Transverse colon (tissue), 3 donors: ENCODE measurements around the gene FREM2.

ENCODE experiments used
- POLR2A ChIP-seq: fragments of 450-650 bp; IDR thresholded peaks from one replicate; pipeline ENCODE4 v1.6.1; 2016; ENCODE audit warnings: antibody characterized with exemption, mild to moderate bottlenecking, moderate library complexity
- TF ChIP-seq, protein P1 (sequence below), 5 experiments: fragments of 200-600 bp in 3 of 5; fragments of 450-650 bp in 2 of 5; sonication (generic) in 3 of 5; IDR thresholded peaks; 1 replicate in 2 of 5; 2 replicates in 3 of 5; pipeline ENCODE4 v1.5.1; 2016 to 2017; ENCODE audit warnings: antibody characterized with exemption in 5 of 5, inconsistent platforms in 3 of 5, mild to moderate bottlenecking in 2 of 5, moderate library complexity in 1 of 5

DNA sequence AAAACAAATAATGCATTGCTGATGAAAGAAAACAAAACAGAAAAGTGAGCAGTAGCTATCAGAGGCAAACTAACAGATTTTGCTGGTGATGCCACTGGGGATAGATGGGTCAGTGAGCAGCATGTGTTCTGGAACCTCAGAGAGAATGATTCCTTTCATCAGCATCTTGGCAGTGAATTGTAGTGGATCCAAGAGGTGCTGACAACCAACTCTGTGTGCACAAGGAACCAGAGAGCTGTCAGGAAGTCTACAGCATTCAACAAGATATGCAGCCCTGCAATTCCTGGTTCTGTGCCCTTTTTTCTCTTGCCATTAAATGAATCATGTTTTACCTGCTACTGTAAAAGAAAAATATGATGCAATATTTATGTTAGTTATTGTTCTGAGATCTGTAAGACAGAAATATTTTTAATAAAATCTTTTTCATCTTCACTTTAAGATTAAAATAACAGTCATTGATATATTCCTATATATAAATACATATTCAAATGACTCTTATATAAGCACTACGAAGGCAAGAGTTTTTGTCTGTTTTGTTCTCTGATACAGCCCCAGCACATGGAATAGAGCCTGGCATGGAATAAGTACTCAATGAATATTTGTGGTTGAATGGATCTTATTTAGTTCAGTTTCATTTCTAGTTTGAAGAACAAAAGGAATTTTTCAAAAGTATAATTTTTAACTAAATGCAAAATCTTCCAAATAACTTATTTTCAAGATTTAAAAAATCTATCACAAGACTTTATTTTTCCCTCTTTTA lies 80.8 kb downstream of the FREM2 start:
- TF ChIP-seq, protein P1, sequence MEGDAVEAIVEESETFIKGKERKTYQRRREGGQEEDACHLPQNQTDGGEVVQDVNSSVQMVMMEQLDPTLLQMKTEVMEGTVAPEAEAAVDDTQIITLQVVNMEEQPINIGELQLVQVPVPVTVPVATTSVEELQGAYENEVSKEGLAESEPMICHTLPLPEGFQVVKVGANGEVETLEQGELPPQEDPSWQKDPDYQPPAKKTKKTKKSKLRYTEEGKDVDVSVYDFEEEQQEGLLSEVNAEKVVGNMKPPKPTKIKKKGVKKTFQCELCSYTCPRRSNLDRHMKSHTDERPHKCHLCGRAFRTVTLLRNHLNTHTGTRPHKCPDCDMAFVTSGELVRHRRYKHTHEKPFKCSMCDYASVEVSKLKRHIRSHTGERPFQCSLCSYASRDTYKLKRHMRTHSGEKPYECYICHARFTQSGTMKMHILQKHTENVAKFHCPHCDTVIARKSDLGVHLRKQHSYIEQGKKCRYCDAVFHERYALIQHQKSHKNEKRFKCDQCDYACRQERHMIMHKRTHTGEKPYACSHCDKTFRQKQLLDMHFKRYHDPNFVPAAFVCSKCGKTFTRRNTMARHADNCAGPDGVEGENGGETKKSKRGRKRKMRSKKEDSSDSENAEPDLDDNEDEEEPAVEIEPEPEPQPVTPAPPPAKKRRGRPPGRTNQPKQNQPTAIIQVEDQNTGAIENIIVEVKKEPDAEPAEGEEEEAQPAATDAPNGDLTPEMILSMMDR (IDR thresholded peaks at IDR 0.05): no peak
- no peak for TF ChIP-seq POLR2A
